Measurements from ENCODE around the gene FBXL15. TPM values are rescaled to one million over a fixed set of nuclear protein-coding genes. Genes with fewer than 3 reads are reported as not detected.

Gene FBXL15
- total RNA-seq, 2 experiments from 2014 or later = 14.1 to 15.7 TPM

DNA sequence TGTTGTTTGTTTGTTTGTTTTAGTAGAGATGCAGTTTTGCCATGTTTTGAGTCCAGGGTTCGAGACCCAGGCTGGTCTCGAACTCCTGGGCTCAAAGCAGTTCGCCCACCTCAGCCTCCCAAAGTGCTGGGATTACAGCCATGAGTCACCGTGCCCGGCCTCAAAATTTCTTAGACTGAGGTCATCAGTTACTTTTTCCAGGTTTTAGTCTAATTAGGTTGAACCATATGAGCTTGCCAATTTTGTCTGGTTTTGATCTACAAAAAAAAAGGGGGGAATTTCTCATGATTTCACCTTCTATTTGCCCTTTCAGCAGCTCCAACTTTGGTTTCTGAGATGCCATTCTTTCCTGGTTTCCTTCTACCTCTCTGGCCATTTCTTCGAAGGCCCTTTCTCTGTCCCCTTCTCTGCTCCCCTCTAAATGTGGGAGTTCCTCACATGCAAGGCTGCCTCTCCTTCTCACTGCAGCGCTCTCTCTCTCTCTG, 6.2 kb downstream of the FBXL15 start:
- Mint-ChIP-seq H3K36me3 (ENCODE audit: low read depth) (peaks cover 15% of the 10 kb centered on the region), H3K4me1 (ENCODE audit: low read depth) (peaks cover 36% of the 10 kb centered on the region), H3K4me3 (no peak overlapping the region), H3K27ac (no peak overlapping the region), H3K9me3 (no peaks in the 10 kb centered on the region), H3K27me3 (no peaks in the 10 kb centered on the region)
- TF ChIP-seq, protein P1, sequence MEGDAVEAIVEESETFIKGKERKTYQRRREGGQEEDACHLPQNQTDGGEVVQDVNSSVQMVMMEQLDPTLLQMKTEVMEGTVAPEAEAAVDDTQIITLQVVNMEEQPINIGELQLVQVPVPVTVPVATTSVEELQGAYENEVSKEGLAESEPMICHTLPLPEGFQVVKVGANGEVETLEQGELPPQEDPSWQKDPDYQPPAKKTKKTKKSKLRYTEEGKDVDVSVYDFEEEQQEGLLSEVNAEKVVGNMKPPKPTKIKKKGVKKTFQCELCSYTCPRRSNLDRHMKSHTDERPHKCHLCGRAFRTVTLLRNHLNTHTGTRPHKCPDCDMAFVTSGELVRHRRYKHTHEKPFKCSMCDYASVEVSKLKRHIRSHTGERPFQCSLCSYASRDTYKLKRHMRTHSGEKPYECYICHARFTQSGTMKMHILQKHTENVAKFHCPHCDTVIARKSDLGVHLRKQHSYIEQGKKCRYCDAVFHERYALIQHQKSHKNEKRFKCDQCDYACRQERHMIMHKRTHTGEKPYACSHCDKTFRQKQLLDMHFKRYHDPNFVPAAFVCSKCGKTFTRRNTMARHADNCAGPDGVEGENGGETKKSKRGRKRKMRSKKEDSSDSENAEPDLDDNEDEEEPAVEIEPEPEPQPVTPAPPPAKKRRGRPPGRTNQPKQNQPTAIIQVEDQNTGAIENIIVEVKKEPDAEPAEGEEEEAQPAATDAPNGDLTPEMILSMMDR (IDR thresholded peaks at IDR 0.05) = no peak
- intact Hi-C loops (cut with micrococcal nuclease) = no loop called here
- POLR2A ChIA-PET = interaction anchor here (0.6 to 2.4 kb wide), 3 partner anchors 14 to 271 kb away, joined by 3 to 9 read pairs (median 6); no protein-coding TSS in a partner anchor
- CTCF ChIA-PET = interaction anchor here (0.8 to 1.6 kb wide), 5 partner anchors 8 to 157 kb away, joined by 3 to 7 read pairs (median 3); no protein-coding TSS in a partner anchor
- no peak for ATAC-seq
- no peak for DNase-seq

DNA sequence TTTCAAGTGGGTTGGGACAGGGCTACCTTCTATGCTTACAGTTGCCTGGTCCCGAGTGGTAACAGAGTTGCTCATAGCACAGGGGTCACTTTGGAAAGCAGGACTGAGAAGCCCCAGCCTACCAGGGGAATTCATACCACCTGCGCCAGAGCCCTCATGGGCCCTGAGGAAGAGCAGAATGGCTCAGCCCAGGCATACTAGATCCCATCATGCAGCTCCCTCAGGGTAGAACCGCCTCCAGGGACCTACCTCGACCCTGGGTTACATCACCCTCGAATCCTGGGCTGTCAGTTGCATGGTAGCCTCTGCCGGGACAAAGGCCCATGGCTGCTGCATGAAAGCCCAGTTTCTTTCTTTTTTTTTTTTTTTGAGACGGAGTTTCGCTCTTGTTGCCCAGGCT, 8.8 kb downstream of the FBXL15 start:
- CTCF ChIA-PET = interaction anchor here (1.5 kb wide), 1 partner anchor 49 kb away, joined by 3 read pairs; no protein-coding TSS in a partner anchor
- intact Hi-C loops (cut with micrococcal nuclease) = no loop called here
- Mint-ChIP-seq H3K9me3 (no peaks in the 10 kb centered on the region), H3K4me3 (no peak overlapping the region), H3K27me3 (no peaks in the 10 kb centered on the region), H3K4me1 (ENCODE audit: low read depth) (peaks cover 42% of the 10 kb centered on the region), H3K36me3 (ENCODE audit: low read depth) (peaks cover 7% of the 10 kb centered on the region), H3K27ac (no peak overlapping the region)
- ATAC-seq = no peak
- TF ChIP-seq, protein P1 (IDR thresholded peaks at IDR 0.05) = no peak
- DNase-seq = no peak
- POLR2A ChIA-PET = interaction anchor here (5.1 to 8.1 kb wide), 2 partner anchors 7 to 22 kb away, joined by 73 to 102 read pairs; partner anchors contain the start of genes C10orf95 and FBXL15

DNA sequence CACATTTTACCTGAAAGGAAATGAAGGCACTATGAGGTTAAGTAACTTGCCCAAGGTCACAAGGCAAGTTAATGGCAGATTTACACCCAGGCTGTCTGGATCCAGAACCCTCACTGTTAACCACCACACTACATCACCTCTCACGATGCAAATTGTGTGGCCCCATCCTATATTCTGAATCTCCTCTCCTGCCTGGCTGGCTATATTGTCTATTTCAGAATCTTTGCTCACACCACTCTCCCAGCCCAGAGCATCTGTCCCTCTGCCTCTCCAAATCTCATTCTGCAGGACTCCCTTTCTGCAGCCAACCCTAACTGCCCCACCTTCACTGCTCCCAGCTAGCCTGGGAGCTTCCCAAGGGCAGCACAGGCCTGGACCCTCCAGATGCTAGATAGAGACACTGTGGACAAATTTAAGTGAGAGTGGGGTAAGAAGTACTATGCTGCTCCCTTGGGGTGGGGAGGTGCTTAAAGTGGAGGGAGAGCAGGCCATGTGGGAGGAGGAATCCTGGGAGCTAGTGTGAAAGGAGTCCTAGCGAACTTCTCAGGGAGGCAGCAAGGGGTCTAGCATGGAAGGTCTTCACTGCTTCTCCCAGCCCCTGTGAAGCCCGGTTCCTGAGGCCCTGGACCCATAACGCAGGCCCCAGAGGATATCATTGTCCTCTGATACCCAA, 11.0 kb downstream of the FBXL15 start:
- ChIA-PET CTCF (interaction anchor here (0.7 to 5.1 kb wide), 10 partner anchors 11 to 202 kb away, joined by 3 to 32 read pairs (median 4); partner anchors contain the start of genes C10orf95 and FBXL15), POLR2A (interaction anchor here (0.8 to 8.1 kb wide), 12 partner anchors 9 to 283 kb away, joined by 3 to 102 read pairs (median 6); partner anchors contain the start of genes C10orf95, FBXL15, GBF1 and SFXN2)
- H3K4me3 Mint-ChIP-seq = peak overlapping the region; percentile 95
- H3K9me3 Mint-ChIP-seq = no peaks in the 10 kb centered on the region
- peaks cover 46% of the 10 kb centered on the region for H3K4me1 Mint-ChIP-seq (ENCODE audit: low read depth)
- intact Hi-C loops (cut with micrococcal nuclease) = no loop called here
- DNase-seq = no peak
- peaks cover 11% of the 10 kb centered on the region for H3K36me3 Mint-ChIP-seq (ENCODE audit: low read depth)
- H3K27me3 Mint-ChIP-seq = no peaks in the 10 kb centered on the region
- peak overlapping the region; percentile 94 for H3K27ac Mint-ChIP-seq
- no peak for ATAC-seq
- TF ChIP-seq, protein P1 (IDR thresholded peaks at IDR 0.05) = no peak

DNA sequence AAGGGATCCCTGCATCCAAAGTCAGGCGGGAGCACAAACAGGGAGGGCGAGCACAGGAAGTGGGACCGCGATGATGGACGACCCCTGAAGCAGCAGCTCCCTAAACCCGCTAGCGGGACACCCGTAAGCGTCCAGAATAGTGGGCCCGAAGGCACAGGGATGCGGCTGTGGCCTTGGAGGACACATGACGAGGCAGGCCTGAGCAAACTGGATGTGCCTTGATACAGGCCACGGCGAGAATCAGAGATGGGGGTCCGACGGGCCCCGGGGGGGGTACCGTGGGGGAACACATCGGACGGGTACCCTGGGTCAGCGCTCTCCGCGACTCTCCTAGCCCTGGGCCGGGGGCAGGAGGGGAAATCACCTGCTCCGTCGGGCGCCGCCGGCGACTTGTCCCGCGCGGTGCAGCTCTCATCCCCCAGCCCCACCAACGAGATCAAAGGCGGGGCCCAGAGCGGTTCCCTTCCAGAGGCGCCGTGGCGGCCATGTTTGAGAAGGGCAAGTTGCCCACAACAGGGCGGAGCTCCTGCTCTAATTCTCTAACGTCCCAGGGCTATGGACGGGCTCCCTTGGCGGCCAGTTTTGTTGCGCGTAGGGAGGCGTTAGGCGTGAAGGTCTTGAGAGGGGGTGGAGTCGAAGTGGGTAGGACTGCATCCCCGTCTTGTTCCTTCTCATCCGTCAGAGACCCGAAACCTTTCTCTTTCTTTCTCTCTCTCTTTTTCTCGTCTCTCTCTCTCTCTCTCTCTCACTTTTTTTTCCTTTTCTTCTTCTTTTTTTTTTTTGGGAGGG, 11.7 kb downstream of the FBXL15 start, which contains the start of gene CUEDC2:
TSS of gene CUEDC2 (minus strand) at position 413 of the 789 bp plus-strand sequence. CDS start 7,386 bp downstream, outside the sequence.
- intact Hi-C loops (cut with micrococcal nuclease) = no loop called here
- DNase-seq (peak; percentile 98), ATAC-seq (peak; percentile 93)
- Mint-ChIP-seq H3K36me3 (ENCODE audit: low read depth) (peaks cover 15% of the 10 kb centered on the region), H3K27ac (peak within 1 kb of the TSS; percentile 94), H3K4me3 (peak within 1 kb of the TSS; percentile 95), H3K27me3 (no peaks in the 10 kb centered on the region), H3K4me1 (ENCODE audit: low read depth) (peaks cover 42% of the 10 kb centered on the region), H3K9me3 (no peaks in the 10 kb centered on the region)
- ChIA-PET POLR2A (interaction anchor here (0.6 to 8.1 kb wide), 15 partner anchors 8 to 292 kb away, joined by 3 to 102 read pairs (median 5); partner anchors contain the start of genes C10orf95, FBXL15, GBF1 and SFXN2), CTCF (interaction anchor here (0.7 to 5.1 kb wide), 11 partner anchors 11 to 263 kb away, joined by 3 to 32 read pairs (median 4); partner anchors contain the start of genes C10orf95 and FBXL15)
- TF ChIP-seq, protein P1 (IDR thresholded peaks at IDR 0.05) = no peak

Measured in activated CD8-positive, alpha-beta T cell treated with anti-CD3 and anti-CD28 coated beads for 36 hours (primary cell).